HL-60 (cell line): ENCODE results near the gene ZNF277.

ENCODE experiments used
- DNase-seq, 2 experiments: peaks; one replicate each; pipeline ENCODE4 v3.0.0-alpha.2; 2010 to 2020; ENCODE audit warnings: low read depth in 1 of 2, low spot score in 1 of 2
- H3K27ac ChIP-seq: fragments of 250-450 bp; sonication (Bioruptor Pico); replicated peaks from 2 replicates; pipeline ENCODE4 v1.5.1; 2020; ENCODE audit warnings: mild to moderate bottlenecking, moderate library complexity
- H3K27me3 ChIP-seq: fragments of 250-450 bp; sonication (Bioruptor Pico); 2 replicates; pipeline ENCODE4 v1.5.1; 2021; ENCODE audit warnings: mild to moderate bottlenecking, moderate library complexity; ENCODE audit not compliant: insufficient read depth, poor library complexity, severe bottlenecking
- H3K4me3 ChIP-seq: replicated peaks from 2 replicates; pipeline ENCODE4 v1.5.1; 2011; ENCODE audit warnings: mild to moderate bottlenecking, control low read depth, low read length; ENCODE audit not compliant: insufficient read depth
- CTCF ChIP-seq: IDR thresholded peaks from one replicate; pipeline ENCODE4 v1.5.1; 2011; ENCODE audit warnings: low read length, control low read depth, inconsistent platforms; ENCODE audit not compliant: insufficient read depth
- GABPA ChIP-seq: IDR thresholded peaks from 2 replicates; pipeline ENCODE4 v1.6.1; 2012; ENCODE audit warnings: low read depth
- POLR2AphosphoS5 ChIP-seq: IDR thresholded peaks from 2 replicates; pipeline ENCODE4 v1.6.1; 2012; ENCODE audit warnings: low read depth
- REST ChIP-seq: IDR thresholded peaks from 2 replicates; pipeline ENCODE4 v1.6.1; 2012; ENCODE audit warnings: low read depth; ENCODE audit not compliant: insufficient replicate concordance
- SPI1 ChIP-seq: IDR thresholded peaks from 2 replicates; pipeline ENCODE4 v1.6.1; 2012; ENCODE audit warnings: low read depth, mild to moderate bottlenecking, borderline replicate concordance

ZNF277 gene

GRCh38 chr7:112180223-112180622 lies 26.3 kb upstream of the ZNF277 start:
- H3K27ac ChIP-seq = no peak overlapping the region
- no peak for DNase-seq
- TF ChIP-seq CTCF (no peak), SPI1 (no peak), REST (no peak), GABPA (no peak), POLR2AphosphoS5 (no peak)
- no peak overlapping the region for H3K4me3 ChIP-seq
- no peaks in the 10 kb centered on the region for H3K27me3 ChIP-seq

GRCh38 chr7:112182749-112183148 lies 23.7 kb upstream of the ZNF277 start:
- TF ChIP-seq CTCF (no peak), POLR2AphosphoS5 (no peak), REST (no peak), GABPA (no peak), SPI1 (no peak)
- H3K27me3 ChIP-seq = no peaks in the 10 kb centered on the region
- DNase-seq = no peak
- no peak overlapping the region for H3K4me3 ChIP-seq
- H3K27ac ChIP-seq = no peak overlapping the region

- no peak for TF ChIP-seq REST
- TF ChIP-seq CTCF = no peak
- no peak for TF ChIP-seq POLR2AphosphoS5
- no peak for TF ChIP-seq SPI1
- no peak for TF ChIP-seq GABPA
- no peak overlapping the region for H3K27ac ChIP-seq
Measured at GRCh38 chr7:112183266-112183665, 23.2 kb upstream of the ZNF277 start.

More at GRCh38 chr7:112183266-112183665, 23.2 kb upstream of the ZNF277 start:
- Histone ChIP-seq H3K27me3 (no peaks in the 10 kb centered on the region), H3K4me3 (no peak overlapping the region)
- DNase-seq = no peak
